Prostate gland (tissue), 2 donors: ENCODE measurements around the gene SHD. TPM values are rescaled to one million over a fixed set of nuclear protein-coding genes. Genes with fewer than 3 reads are reported as not detected.
"Not testable (repeated sequence)": the region's sequence is repeated elsewhere in the genome, so short reads cannot be mapped to it uniquely, and the experiment has no call there.

Experiments
- DNase-seq: peaks from one replicate; pipeline ENCODE4 v3.0.0-alpha.2; 2019; ENCODE audit warnings: low spot score
- H3K27ac ChIP-seq, 2 donors: fragments of 200-600 bp; sonication (generic); 2 replicates each; pipeline ENCODE4 v1.5.1; 2017 to 2019
- H3K27me3 ChIP-seq: fragments of 200-600 bp; sonication (generic); replicated peaks from 2 replicates; pipeline ENCODE4 v1.5.1; 2019; ENCODE audit not compliant: insufficient read depth
- H3K36me3 ChIP-seq, 2 donors: fragments of 200-600 bp; sonication (generic); 1 replicate in 1 of 2; 2 replicates in 1 of 2; pipeline versions ENCODE4 v1.5.1 to v1.8.1; 2017 to 2019
- H3K4me1 ChIP-seq: fragments of 200-600 bp; sonication (generic); replicated peaks from 2 replicates; pipeline ENCODE4 v1.5.1; 2019
- H3K4me3 ChIP-seq, 2 donors: fragments of 200-600 bp; sonication (generic); 2 replicates each; pipeline ENCODE4 v1.5.1; 2017 to 2019
- H3K9me3 ChIP-seq: fragments of 200-600 bp; sonication (generic); 2 replicates; pipeline ENCODE4 v1.5.1; 2017
- POLR2A ChIP-seq: fragments of 450-650 bp; IDR thresholded peaks from one replicate; pipeline ENCODE4 v1.6.1; 2016; ENCODE audit warnings: antibody characterized with exemption, mild to moderate bottlenecking
- POLR2AphosphoS5 ChIP-seq: sonication (generic); formaldehyde crosslinking; IDR thresholded peaks from one replicate; pipeline ENCODE4 v1.6.1; 2017; ENCODE audit warnings: antibody characterized with exemption
- WGBS: methylation state at CpG from one replicate; pipeline ENCODE4 v1.1.5; 2018; 5-methylcytosine and 5-hydroxymethylcytosine counted together
- intact Hi-C: fragments of 100-400 bp; cut with DNase I; formaldehyde crosslinking; loops from one replicate; pipeline ENCODE4 v1.14.2; 2022
- total RNA-seq, 2 donors: library from RNA; depleted of rRNA; stranded (reverse); fragments of >200 nt; gene quantifications; one replicate each; pipeline ENCODE4 v1.1.0, GENCODE V29; 2016
- TF ChIP-seq, protein P1 (sequence below), 4 experiments: fragments of 200-600 bp in 2 of 4; fragments of 450-650 bp in 2 of 4; sonication (generic) in 2 of 4; IDR thresholded peaks; 1 replicate in 3 of 4; 2 replicates in 1 of 4; pipeline ENCODE4 v1.5.1; 2016 to 2019; ENCODE audit warnings: antibody characterized with exemption in 4 of 4, mild to moderate bottlenecking in 2 of 4, moderate library complexity in 2 of 4

Gene SHD, protein sequence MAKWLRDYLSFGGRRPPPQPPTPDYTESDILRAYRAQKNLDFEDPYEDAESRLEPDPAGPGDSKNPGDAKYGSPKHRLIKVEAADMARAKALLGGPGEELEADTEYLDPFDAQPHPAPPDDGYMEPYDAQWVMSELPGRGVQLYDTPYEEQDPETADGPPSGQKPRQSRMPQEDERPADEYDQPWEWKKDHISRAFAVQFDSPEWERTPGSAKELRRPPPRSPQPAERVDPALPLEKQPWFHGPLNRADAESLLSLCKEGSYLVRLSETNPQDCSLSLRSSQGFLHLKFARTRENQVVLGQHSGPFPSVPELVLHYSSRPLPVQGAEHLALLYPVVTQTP
- total RNA-seq = 10 to 100 TPM in 1 of 2 donors, under 1 TPM in 1; 0.62 to 18.0 TPM

DNA sequence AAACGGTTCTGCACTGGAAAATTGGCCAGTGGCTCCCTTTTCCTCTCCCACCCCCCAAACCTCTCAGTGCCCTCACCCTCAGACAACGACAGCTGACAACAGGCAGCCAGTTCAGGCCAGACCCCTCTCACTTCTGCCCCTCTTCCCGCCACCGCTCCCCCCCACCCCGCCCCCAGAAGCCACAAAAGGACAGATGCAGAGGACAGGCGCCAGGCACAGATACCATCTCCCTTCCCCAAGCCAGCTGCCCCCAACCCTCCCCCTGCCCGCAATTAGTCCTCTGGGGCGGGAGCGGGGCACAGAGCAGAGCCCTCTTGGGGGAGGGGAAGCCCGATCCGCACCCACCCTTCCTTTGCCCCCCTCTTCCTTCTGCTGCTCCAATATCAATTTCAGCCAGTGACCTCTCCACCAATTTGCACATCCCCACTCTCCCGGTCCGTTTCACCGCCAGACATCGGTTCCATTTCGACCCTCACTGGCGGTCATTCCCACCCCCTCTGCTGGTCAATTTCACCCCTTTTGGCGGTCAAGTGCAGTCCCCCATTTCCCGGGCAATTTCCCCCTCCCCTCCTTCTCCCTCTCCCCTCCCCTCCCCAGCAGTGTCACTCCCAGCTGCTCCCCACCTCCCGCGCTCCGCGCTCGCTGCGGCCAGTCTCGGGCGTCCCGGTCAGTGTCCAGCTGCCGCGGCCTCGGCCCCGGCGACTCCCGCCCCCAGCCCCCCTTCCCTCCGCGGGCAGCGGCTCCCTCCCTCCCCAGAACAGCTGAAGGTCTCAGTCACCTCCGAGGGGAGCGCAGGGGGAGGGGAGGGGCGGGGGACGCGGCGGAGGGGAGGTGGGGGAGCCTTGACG is at the start of gene SHD:
SHD (plus strand) TSS at position 848 of the 848 bp plus-strand sequence. CDS start 798 bp downstream, outside the sequence.
- Histone ChIP-seq H3K9me3 (no peaks in the 10 kb centered on the region), H3K4me1 (no peaks in the 10 kb centered on the region), H3K36me3 (no peaks in the 10 kb centered on the region), H3K27me3 (peaks cover 14% of the 10 kb centered on the region), H3K4me3 (peak within 1 kb of the TSS; percentile 13 to 30), H3K27ac (no peak within 1 kb of the TSS)
- WGBS = 4% methylated on average over 42 of the region's 44 CpGs
- DNase-seq = no peak
- intact Hi-C loops = no loop called here
- no peak for TF ChIP-seq POLR2AphosphoS5

DNA sequence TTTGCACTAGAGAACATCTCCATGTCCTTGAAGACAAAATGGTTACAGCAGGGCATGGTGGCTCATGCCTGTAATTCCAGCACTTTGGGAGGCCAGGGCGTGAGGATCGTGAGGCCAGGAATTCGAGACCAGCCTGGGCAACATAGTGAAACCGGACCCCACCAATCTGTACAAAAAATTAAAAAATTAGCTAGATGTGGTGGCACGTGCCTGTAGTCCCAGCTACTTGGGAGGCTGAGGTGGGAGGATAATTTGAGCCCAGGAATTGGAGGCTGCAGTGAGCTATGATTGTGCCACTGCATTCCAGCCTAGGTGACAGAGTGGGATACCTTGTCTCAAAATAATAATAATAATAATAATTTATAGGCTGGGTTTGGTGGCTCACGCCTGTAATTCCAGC is 48.8 kb upstream of the SHD start:
- not testable (repeated sequence) for H3K27ac ChIP-seq

DNA sequence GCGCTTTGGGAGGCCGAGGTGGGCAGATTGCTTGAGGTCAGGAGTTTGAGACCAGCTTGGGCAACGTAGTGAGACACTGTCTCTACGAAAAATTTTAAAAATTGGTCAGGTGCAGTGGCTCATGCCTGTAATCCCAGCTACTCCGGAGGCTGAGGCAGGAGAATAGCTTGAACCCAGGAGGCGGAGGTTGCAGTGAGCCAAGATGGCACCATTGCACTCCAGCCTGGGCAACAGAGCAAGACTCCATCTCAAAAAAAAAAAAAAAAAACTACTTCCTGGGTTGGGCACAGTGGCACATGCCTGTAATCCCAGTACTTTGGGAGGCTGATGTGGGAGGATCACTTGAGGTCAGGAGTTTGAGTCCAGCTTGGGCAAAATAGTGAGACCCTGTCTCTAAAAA is 47.5 kb upstream of the SHD start:
- H3K4me1 ChIP-seq, H3K27me3 ChIP-seq: not testable (repeated sequence)

More for the DNA sequence above, 48.8 kb upstream of the SHD start:
- intact Hi-C loops, H3K36me3 ChIP-seq, H3K4me3 ChIP-seq, DNase-seq, H3K4me1 ChIP-seq, H3K9me3 ChIP-seq, H3K27me3 ChIP-seq: not testable (repeated sequence)
- 88% methylated on average over 6 of the region's 6 CpGs for WGBS

DNA sequence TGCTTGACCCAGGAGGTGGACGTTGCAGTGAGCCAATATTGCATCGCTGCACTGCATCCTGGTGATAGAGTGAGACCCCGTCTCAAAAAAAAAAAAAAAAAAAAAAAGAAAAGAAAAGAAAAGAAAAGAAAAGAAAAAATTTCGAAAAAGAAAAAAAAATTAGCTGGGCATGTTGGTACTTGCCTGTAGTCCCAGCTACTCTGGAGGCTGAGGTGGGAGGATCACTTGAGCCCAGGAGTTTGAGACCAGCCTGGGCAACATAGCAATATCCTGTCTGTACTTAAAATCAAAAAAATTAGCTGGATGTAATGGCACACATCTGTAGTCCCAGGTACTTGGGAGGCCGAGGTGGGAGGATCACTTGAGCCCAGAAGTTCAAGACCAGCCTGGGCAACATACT is 46.9 kb upstream of the SHD start:
- H3K4me3 ChIP-seq, H3K27me3 ChIP-seq, H3K4me1 ChIP-seq, DNase-seq, H3K9me3 ChIP-seq, H3K27ac ChIP-seq, intact Hi-C loops, H3K36me3 ChIP-seq: not testable (repeated sequence)
- WGBS = 86% methylated on average over 5 of the region's 5 CpGs

More for the DNA sequence above, 47.5 kb upstream of the SHD start:
- H3K36me3 ChIP-seq, intact Hi-C loops, H3K9me3 ChIP-seq, H3K4me3 ChIP-seq, H3K27ac ChIP-seq, DNase-seq: not testable (repeated sequence)
- WGBS = 95% methylated on average over 6 of the region's 6 CpGs

DNA sequence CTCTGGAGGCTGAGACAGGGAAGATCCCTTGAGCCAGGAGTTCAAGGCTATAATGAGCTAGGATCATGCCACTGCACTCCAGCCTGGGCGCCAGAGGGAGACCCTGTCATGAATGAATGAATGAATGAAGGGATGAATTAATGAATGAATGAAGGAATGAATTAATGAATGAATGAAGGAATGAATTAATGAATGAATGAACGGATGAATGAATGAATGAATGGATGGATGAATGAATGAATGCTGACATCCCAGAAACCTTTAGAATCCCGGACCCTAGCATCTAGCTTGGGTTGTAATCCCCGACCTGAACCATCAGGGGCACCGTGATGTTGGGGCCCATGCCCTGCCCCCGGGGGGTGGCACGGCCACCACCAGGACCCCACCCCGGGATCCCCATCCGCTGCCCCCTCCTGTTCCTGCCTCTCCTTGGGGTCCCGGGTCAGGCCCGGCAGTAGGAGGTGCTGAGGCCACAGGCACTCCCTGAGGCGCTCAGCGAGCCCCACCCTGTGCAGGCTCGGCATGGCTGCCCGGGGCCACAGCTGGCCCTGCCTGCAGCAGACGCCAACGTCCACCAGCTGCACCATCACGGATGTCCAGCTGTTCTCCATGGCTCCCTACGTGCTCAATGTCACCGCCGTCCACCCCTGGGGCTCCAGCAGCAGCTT is 46.3 kb upstream of the SHD start:
- Histone ChIP-seq H3K27ac (no peak overlapping the region), H3K9me3 (no peaks in the 10 kb centered on the region), H3K4me3 (no peak overlapping the region), H3K36me3 (no peaks in the 10 kb centered on the region), H3K4me1 (no peaks in the 10 kb centered on the region), H3K27me3 (peaks cover 5% of the 10 kb centered on the region)
- TF ChIP-seq POLR2AphosphoS5 (no peak), POLR2A (no peak)
- TF ChIP-seq, protein P1, sequence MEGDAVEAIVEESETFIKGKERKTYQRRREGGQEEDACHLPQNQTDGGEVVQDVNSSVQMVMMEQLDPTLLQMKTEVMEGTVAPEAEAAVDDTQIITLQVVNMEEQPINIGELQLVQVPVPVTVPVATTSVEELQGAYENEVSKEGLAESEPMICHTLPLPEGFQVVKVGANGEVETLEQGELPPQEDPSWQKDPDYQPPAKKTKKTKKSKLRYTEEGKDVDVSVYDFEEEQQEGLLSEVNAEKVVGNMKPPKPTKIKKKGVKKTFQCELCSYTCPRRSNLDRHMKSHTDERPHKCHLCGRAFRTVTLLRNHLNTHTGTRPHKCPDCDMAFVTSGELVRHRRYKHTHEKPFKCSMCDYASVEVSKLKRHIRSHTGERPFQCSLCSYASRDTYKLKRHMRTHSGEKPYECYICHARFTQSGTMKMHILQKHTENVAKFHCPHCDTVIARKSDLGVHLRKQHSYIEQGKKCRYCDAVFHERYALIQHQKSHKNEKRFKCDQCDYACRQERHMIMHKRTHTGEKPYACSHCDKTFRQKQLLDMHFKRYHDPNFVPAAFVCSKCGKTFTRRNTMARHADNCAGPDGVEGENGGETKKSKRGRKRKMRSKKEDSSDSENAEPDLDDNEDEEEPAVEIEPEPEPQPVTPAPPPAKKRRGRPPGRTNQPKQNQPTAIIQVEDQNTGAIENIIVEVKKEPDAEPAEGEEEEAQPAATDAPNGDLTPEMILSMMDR (IDR thresholded peaks at IDR 0.05) = no peak
- no peak for DNase-seq
- intact Hi-C loops = no loop called here
- WGBS = 50% methylated on average over 17 of the region's 21 CpGs

DNA sequence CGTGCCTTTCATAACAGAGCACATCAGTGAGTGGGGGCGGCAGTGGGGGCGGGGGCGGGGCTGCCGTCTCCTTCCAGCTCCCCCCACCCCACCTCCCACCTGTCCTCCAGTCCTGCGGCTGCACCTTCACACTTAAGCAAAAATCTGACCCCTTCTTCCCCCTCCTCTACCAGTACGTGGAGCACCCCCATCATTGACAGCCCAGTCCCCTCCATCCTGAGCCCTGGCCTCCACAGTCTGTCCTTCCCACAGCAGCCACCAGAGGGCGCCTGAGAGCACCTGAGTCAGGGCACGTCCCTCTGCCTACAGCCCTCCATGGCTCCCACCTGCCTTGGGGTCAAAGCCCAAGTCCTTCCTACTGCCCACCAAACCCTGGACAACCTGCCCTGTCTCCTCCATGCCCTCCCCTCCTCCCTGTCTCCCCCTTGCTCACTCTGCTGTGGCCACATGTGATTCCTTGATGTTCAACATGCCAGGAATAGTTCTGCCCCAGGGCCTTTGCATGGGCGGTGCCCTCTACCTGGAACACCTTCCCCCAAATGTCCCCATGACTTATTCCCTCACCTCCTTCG is 45.7 kb upstream of the SHD start:
- WGBS = 28% methylated on average over 11 of the region's 11 CpGs
- no peak overlapping the region for H3K4me3 ChIP-seq
- DNase-seq = no peak
- no peaks in the 10 kb centered on the region for H3K4me1 ChIP-seq
- TF ChIP-seq POLR2A (no peak), POLR2AphosphoS5 (no peak)
- TF ChIP-seq, protein P1 (IDR thresholded peaks at IDR 0.05) = peak in 3 of 4 experiments; percentile 10 to 38 (median 35)
- H3K9me3 ChIP-seq = no peaks in the 10 kb centered on the region
- peaks cover 5% of the 10 kb centered on the region for H3K27me3 ChIP-seq
- intact Hi-C loops = no loop called here
- no peaks in the 10 kb centered on the region for H3K36me3 ChIP-seq
- no peak overlapping the region for H3K27ac ChIP-seq
